ENCODE measurements around the gene SUSD6.
A peak's percentile ranks its signal among the peaks of the same experiment; 100 is the strongest.
"Not testable (repeated sequence)": the region's sequence is repeated elsewhere in the genome, so short reads cannot be mapped to it uniquely, and the experiment has no call there.

Gene SUSD6

GRCh38 chr14:69591317-69591716 is 20.1 kb upstream of the SUSD6 start:
- no peak for DNase-seq (ENCODE audit: low spot score)

GRCh38 chr14:69593018-69593677 is 18.2 kb upstream of the SUSD6 start:
- no peak for DNase-seq (ENCODE audit: low spot score)

- no peak for DNase-seq (ENCODE audit: low spot score)
These were observed 16.6 kb upstream of the SUSD6 start for GRCh38 chr14:69594846-69595245.

- DNase-seq (ENCODE audit: low spot score), result no peak
These were observed 16.1 kb upstream of the SUSD6 start for GRCh38 chr14:69595336-69595735.

GRCh38 chr14:69599431-69599830 is 12.0 kb upstream of the SUSD6 start:
- DNase-seq (ENCODE audit: low spot score), result not testable (repeated sequence)

- DNase-seq (ENCODE audit: low spot score), result no peak
These were observed 11.0 kb upstream of the SUSD6 start for GRCh38 chr14:69600304-69600891.

GRCh38 chr14:69605738-69606137 is 5.7 kb upstream of the SUSD6 start:
- no peak for DNase-seq (ENCODE audit: low spot score)

- no peak for DNase-seq (ENCODE audit: low spot score)
These were observed 4.9 kb upstream of the SUSD6 start for GRCh38 chr14:69606258-69607184.

GRCh38 chr14:69610020-69610873 is 1.1 kb upstream of the SUSD6 start:
- no peak for DNase-seq (ENCODE audit: low spot score)

GRCh38 chr14:69610874-69611171 is 573 bp upstream of the SUSD6 start:
- DNase-seq (ENCODE audit: low spot score), result peak; percentile 55

- DNase-seq (ENCODE audit: low spot score), result peak; percentile 52
These were observed 802 bp downstream of the SUSD6 start for GRCh38 chr14:69612014-69612782.

GRCh38 chr14:69612783-69613130 is 1.4 kb downstream of the SUSD6 start:
- DNase-seq (ENCODE audit: low spot score), result peak; percentile 48

GRCh38 chr14:69613312-69614073 is 2.1 kb downstream of the SUSD6 start:
- DNase-seq (ENCODE audit: low spot score), result no peak

- no peak for DNase-seq (ENCODE audit: low spot score)
These were observed 3.2 kb downstream of the SUSD6 start for GRCh38 chr14:69614592-69614991.

- DNase-seq (ENCODE audit: low spot score), result no peak
These were observed 3.7 kb downstream of the SUSD6 start for GRCh38 chr14:69615121-69615495.

GRCh38 chr14:69615496-69616407 is 4.4 kb downstream of the SUSD6 start:
- DNase-seq (ENCODE audit: low spot score), result no peak

GRCh38 chr14:69616408-69616773 is 5.0 kb downstream of the SUSD6 start:
- DNase-seq (ENCODE audit: low spot score), result no peak

- DNase-seq (ENCODE audit: low spot score), result no peak
These were observed 6.4 kb downstream of the SUSD6 start for GRCh38 chr14:69617796-69618195.

- DNase-seq (ENCODE audit: low spot score), result no peak
These were observed 7.6 kb downstream of the SUSD6 start for GRCh38 chr14:69619012-69619411.

GRCh38 chr14:69620211-69620611 is 8.8 kb downstream of the SUSD6 start:
- no peak for DNase-seq (ENCODE audit: low spot score)

All from RKO (cell line).